Mucosa of rectum (tissue), 2 donors: ENCODE data around the gene SECISBP2.

Experiments used
- H3K27ac ChIP-seq, 2 donors: one replicate each; pipeline ENCODE4 v1.7.0; 2013; ENCODE audit warnings: inconsistent platforms in 2 of 2, low read depth in 2 of 2, low read length in 2 of 2
- H3K27me3 ChIP-seq, 2 donors: one replicate each; pipeline ENCODE4 v1.7.0; 2013; ENCODE audit warnings: low read length in 2 of 2; ENCODE audit not compliant: control insufficient read depth in 2 of 2, insufficient read depth in 2 of 2
- H3K36me3 ChIP-seq, 2 donors: one replicate each; pipeline ENCODE4 v1.7.0; 2013; ENCODE audit warnings: low read length in 2 of 2; ENCODE audit not compliant: control insufficient read depth in 2 of 2, insufficient read depth in 2 of 2
- H3K4me1 ChIP-seq, 2 donors: one replicate each; pipeline ENCODE4 v1.7.0; 2013; ENCODE audit warnings: low read length in 2 of 2, mild to moderate bottlenecking in 1 of 2; ENCODE audit not compliant: control insufficient read depth in 2 of 2, insufficient read depth in 2 of 2
- H3K4me3 ChIP-seq, 2 donors: one replicate each; pipeline ENCODE4 v1.7.0; 2013; ENCODE audit warnings: low read length in 2 of 2
- H3K9ac ChIP-seq, 2 donors: one replicate each; pipeline ENCODE4 v1.7.0; 2013; ENCODE audit warnings: low read length in 2 of 2, low read depth in 1 of 2, mild to moderate bottlenecking in 1 of 2
- H3K9me3 ChIP-seq, 2 donors: one replicate each; pipeline ENCODE4 v1.7.0; 2013; ENCODE audit warnings: low read length in 2 of 2; ENCODE audit not compliant: control insufficient read depth in 2 of 2
- donor health status: healthy.
- donor health status: Normal muscosa, but diverticular disease.

The SECISBP2 gene

GRCh38 chr9:89346696-89347095 is 28.4 kb downstream of the SECISBP2 start:
- H3K36me3 ChIP-seq: peaks cover 75 to 91% of the 10 kb centered on the region in 2 donors
- no peaks in the 10 kb centered on the region for H3K27me3 ChIP-seq
- no peak overlapping the region for H3K9ac ChIP-seq
- H3K4me1 ChIP-seq: no peaks in the 10 kb centered on the region
- no peak overlapping the region for H3K4me3 ChIP-seq
- H3K9me3 ChIP-seq: no peaks in the 10 kb centered on the region
- no peak overlapping the region for H3K27ac ChIP-seq

GRCh38 chr9:89347651-89348050 is 29.4 kb downstream of the SECISBP2 start:
- Histone ChIP-seq H3K27me3 (no peaks in the 10 kb centered on the region), H3K27ac (no peak overlapping the region), H3K4me1 (no peaks in the 10 kb centered on the region), H3K9ac (no peak overlapping the region), H3K36me3 (peaks cover 75 to 90% of the 10 kb centered on the region in 2 donors), H3K9me3 (no peaks in the 10 kb centered on the region), H3K4me3 (no peak overlapping the region)

GRCh38 chr9:89349607-89350006 is 31.3 kb downstream of the SECISBP2 start:
- H3K4me1 ChIP-seq: no peaks in the 10 kb centered on the region
- H3K27ac ChIP-seq: no peak overlapping the region
- H3K27me3 ChIP-seq: no peaks in the 10 kb centered on the region
- H3K9ac ChIP-seq: no peak overlapping the region
- no peak overlapping the region for H3K4me3 ChIP-seq
- no peaks in the 10 kb centered on the region for H3K9me3 ChIP-seq
- H3K36me3 ChIP-seq: peaks cover 81 to 92% of the 10 kb centered on the region in 2 donors

GRCh38 chr9:89350988-89351557 is 32.8 kb downstream of the SECISBP2 start:
- Histone ChIP-seq H3K4me1 (no peaks in the 10 kb centered on the region), H3K27ac (no peak overlapping the region), H3K27me3 (no peaks in the 10 kb centered on the region), H3K36me3 (peaks cover 77 to 93% of the 10 kb centered on the region in 2 donors), H3K4me3 (no peak overlapping the region), H3K9me3 (no peaks in the 10 kb centered on the region), H3K9ac (no peak overlapping the region)

GRCh38 chr9:89351584-89352300 is 33.4 kb downstream of the SECISBP2 start:
- Histone ChIP-seq H3K27ac (no peak overlapping the region), H3K9me3 (no peaks in the 10 kb centered on the region), H3K27me3 (no peaks in the 10 kb centered on the region), H3K4me1 (no peaks in the 10 kb centered on the region), H3K9ac (no peak overlapping the region), H3K4me3 (no peak overlapping the region), H3K36me3 (peaks cover 76 to 93% of the 10 kb centered on the region in 2 donors)

- no peak overlapping the region for H3K27ac ChIP-seq
- H3K4me1 ChIP-seq: no peaks in the 10 kb centered on the region
- no peak overlapping the region for H3K9ac ChIP-seq
- H3K27me3 ChIP-seq: no peaks in the 10 kb centered on the region
- no peaks in the 10 kb centered on the region for H3K9me3 ChIP-seq
- no peak overlapping the region for H3K4me3 ChIP-seq
- H3K36me3 ChIP-seq: peaks cover 80 to 95% of the 10 kb centered on the region in 2 donors
Measured at GRCh38 chr9:89352451-89352850, 34.2 kb downstream of the SECISBP2 start.

GRCh38 chr9:89352874-89353649 is 34.8 kb downstream of the SECISBP2 start:
- H3K9me3 ChIP-seq: no peaks in the 10 kb centered on the region
- no peaks in the 10 kb centered on the region for H3K4me1 ChIP-seq
- H3K36me3 ChIP-seq: peaks cover 80 to 95% of the 10 kb centered on the region in 2 donors
- no peaks in the 10 kb centered on the region for H3K27me3 ChIP-seq
- H3K27ac ChIP-seq: no peak overlapping the region
- H3K4me3 ChIP-seq: no peak overlapping the region
- H3K9ac ChIP-seq: no peak overlapping the region

GRCh38 chr9:89353989-89354388 is 35.7 kb downstream of the SECISBP2 start:
- Histone ChIP-seq H3K27ac (no peak overlapping the region), H3K36me3 (peaks cover 80 to 96% of the 10 kb centered on the region in 2 donors), H3K9me3 (no peaks in the 10 kb centered on the region), H3K27me3 (no peaks in the 10 kb centered on the region), H3K4me3 (no peak overlapping the region), H3K4me1 (no peaks in the 10 kb centered on the region), H3K9ac (no peak overlapping the region)

- H3K9me3 ChIP-seq: no peaks in the 10 kb centered on the region
- H3K36me3 ChIP-seq: peaks cover 81 to 93% of the 10 kb centered on the region in 2 donors
- no peak overlapping the region for H3K4me3 ChIP-seq
- H3K9ac ChIP-seq: no peak overlapping the region
- no peaks in the 10 kb centered on the region for H3K4me1 ChIP-seq
- H3K27ac ChIP-seq: no peak overlapping the region
- no peaks in the 10 kb centered on the region for H3K27me3 ChIP-seq
Measured at GRCh38 chr9:89354471-89354870, 36.2 kb downstream of the SECISBP2 start.

GRCh38 chr9:89356782-89357181 is 38.5 kb downstream of the SECISBP2 start:
- Histone ChIP-seq H3K4me3 (no peak overlapping the region), H3K9ac (no peak overlapping the region), H3K4me1 (no peaks in the 10 kb centered on the region), H3K27me3 (no peaks in the 10 kb centered on the region), H3K36me3 (peaks cover 80 to 92% of the 10 kb centered on the region in 2 donors), H3K9me3 (no peaks in the 10 kb centered on the region), H3K27ac (no peak overlapping the region)
